K562 (cell line): Measurements from ENCODE around the gene PRSS23. TPM values are rescaled to one million over a fixed set of nuclear protein-coding genes. Genes with fewer than 3 reads are reported as not detected.

Source experiments
- ATAC-seq: fragments of 200-7000 bp; cut with Tn5 transposase; 3 replicates; pipeline ENCODE4 v1.9.1; 2020; ENCODE audit warnings: moderate library complexity
- BruUV-seq: library from RNA; stranded (reverse); fragments of 400-500 nt; replicated peaks from 2 replicates; lab custom pipeline; 2021; lab: Mats Ljungman, UMichigan
- CTCF ChIA-PET: fragments of 300-600 bp; formaldehyde crosslinking; extraction: SDS; loops from one replicate; lab custom pipeline; 2021; ENCODE audit warnings: low intra/inter-chr PET ratio; lab: Yijun Ruan, JAX
- POLR2A ChIA-PET: fragments of 300-600, 350-650 bp; sonication (Branson Sonifier 250); formaldehyde crosslinking; extraction: SDS; loops from one replicate; lab custom pipeline; 2021; ENCODE audit warnings: antibody characterized with exemption, inconsistent platforms; lab: Yijun Ruan, JAX
- DNase-seq, 4 experiments: peaks; one replicate each; pipeline versions ENCODE4 v3.0.0 to v3.0.0-alpha.2; 2011 to 2018; ENCODE audit warnings: low spot score in 3 of 4, mixed read lengths in 3 of 4; ENCODE audit errors: extremely low read depth in 1 of 4
- FAIRE-seq: peaks from 2 replicates; lab custom pipeline; 2011; peaks lifted over from hg19 to GRCh38; lab: Jason Lieb, UNC
- H2AFZ ChIP-seq: 2 replicates; pipeline ENCODE4 v1.6.0; 2011; ENCODE audit warnings: low read depth, low read length, control low read depth, inconsistent platforms
- H3K27ac ChIP-seq: fragments of 200-600 bp; 3 replicates; pipeline ENCODE4 v1.8.0; 2011; ENCODE audit warnings: low read depth, mild to moderate bottlenecking, control low read depth, inconsistent platforms, low read length, moderate library complexity, mixed read lengths; ENCODE audit errors: extremely low read depth
- H3K27me3 ChIP-seq, 2 experiments: fragments of 300-600 bp in 1 of 2; 2 replicates in 1 of 2; 3 replicates in 1 of 2; pipeline versions ENCODE4 v1.6.0 to v1.8.0; 2011; ENCODE audit warnings: inconsistent platforms in 2 of 2, low read length in 2 of 2, mild to moderate bottlenecking in 1 of 2, mixed read lengths in 1 of 2, moderate library complexity in 1 of 2; ENCODE audit not compliant: control insufficient read depth in 2 of 2, insufficient read depth in 2 of 2
- H3K36me3 ChIP-seq: fragments of 300-600 bp; 3 replicates; pipeline ENCODE4 v1.8.0; 2011; ENCODE audit warnings: mild to moderate bottlenecking, low read length, inconsistent platforms; ENCODE audit not compliant: control insufficient read depth, insufficient read depth
- H3K4me1 ChIP-seq, 2 experiments: fragments of 200-600 bp in 1 of 2; replicated peaks in 1 of 2; 2 replicates in 1 of 2; 3 replicates in 1 of 2; pipeline versions ENCODE4 v1.5.1 to v1.8.0; 2011; ENCODE audit warnings: inconsistent platforms in 2 of 2, low read length in 2 of 2, mild to moderate bottlenecking in 1 of 2, mixed read lengths in 1 of 2, moderate library complexity in 1 of 2; ENCODE audit not compliant: control insufficient read depth in 2 of 2, insufficient read depth in 2 of 2
- H3K4me2 ChIP-seq: 2 replicates; pipeline ENCODE4 v1.6.1; 2011; ENCODE audit warnings: low read length, control low read depth, inconsistent platforms, mixed read lengths; ENCODE audit not compliant: insufficient read depth
- H3K4me3 ChIP-seq: fragments of 200-600 bp; sonication (generic), shearing (Covaris generic); 2 replicates; pipeline ENCODE4 v1.5.1; 2016; ENCODE audit warnings: control low read depth, inconsistent platforms
- H3K79me2 ChIP-seq: fragments of 200-600 bp; 3 replicates; pipeline ENCODE4 v1.8.0; 2011; ENCODE audit warnings: low read length, inconsistent platforms; ENCODE audit not compliant: control insufficient read depth, insufficient read depth
- H3K9ac ChIP-seq, 2 experiments: 2 replicates each; pipeline versions ENCODE4 v1.6.0 to v1.6.1; 2011; ENCODE audit warnings: low read depth in 2 of 2, low read length in 2 of 2, control low read depth in 1 of 2, inconsistent platforms in 1 of 2, mild to moderate bottlenecking in 1 of 2, mixed read lengths in 1 of 2; ENCODE audit not compliant: insufficient read depth in 1 of 2
- H3K9me1 ChIP-seq: one replicate; pipeline ENCODE4 v1.6.0; 2011; ENCODE audit warnings: inconsistent platforms, mild to moderate bottlenecking, low read length, moderate library complexity; ENCODE audit not compliant: control insufficient read depth, insufficient read depth
- H3K9me3 ChIP-seq: replicated peaks from 2 replicates; pipeline ENCODE4 v1.5.1; 2011; ENCODE audit warnings: low read depth, low read length, inconsistent platforms; ENCODE audit not compliant: control insufficient read depth, insufficient read depth
- H4K20me1 ChIP-seq: replicated peaks from 2 replicates; pipeline ENCODE4 v1.6.1; 2011; ENCODE audit warnings: low read length, inconsistent platforms, mixed read lengths; ENCODE audit not compliant: control insufficient read depth, insufficient read depth
- ARID1B ChIP-seq: fragments of 450-650 bp; IDR thresholded peaks from 2 replicates; pipeline ENCODE4 v1.6.1; 2016; ENCODE audit warnings: antibody characterized with exemption, mild to moderate bottlenecking, inconsistent platforms
- ASH1L ChIP-seq: fragments of 450-650 bp; IDR thresholded peaks from 2 replicates; pipeline ENCODE4 v1.6.1; 2018; ENCODE audit warnings: borderline replicate concordance, mild to moderate bottlenecking, low read depth; ENCODE audit not compliant: partially characterized antibody
- FOXJ3 ChIP-seq: sonication (generic); formaldehyde crosslinking; IDR thresholded peaks from 2 replicates; pipeline ENCODE4 v1.4.0; 2020; ENCODE audit warnings: mild to moderate bottlenecking, missing genetic modification reagents
- GATAD2A ChIP-seq: fragments of 450-650 bp; IDR thresholded peaks from 2 replicates; pipeline ENCODE4 v1.6.1; 2017
- GTF2A2 ChIP-seq: IDR thresholded peaks from 2 replicates; pipeline ENCODE4 v1.6.1; 2016; ENCODE audit warnings: mild to moderate bottlenecking, missing genetic modification characterization, missing compliant biosample characterization
- HDAC2 ChIP-seq: fragments of 450-650 bp; IDR thresholded peaks from 2 replicates; pipeline ENCODE4 v1.6.1; 2016; ENCODE audit warnings: mild to moderate bottlenecking
- KDM1A ChIP-seq, 2 experiments: fragments of 450-650 bp; IDR thresholded peaks; 2 replicates each; pipeline ENCODE4 v1.6.1; 2016; ENCODE audit warnings: mild to moderate bottlenecking in 2 of 2
- KLF1 ChIP-seq: fragments of 450-650 bp; IDR thresholded peaks from 2 replicates; pipeline ENCODE4 v1.6.1; 2016; ENCODE audit warnings: missing genetic modification characterization, missing compliant biosample characterization
- PRMT5 ChIP-seq: sonication (generic); formaldehyde crosslinking; IDR thresholded peaks from 2 replicates; pipeline ENCODE4 v1.5.0; 2020; ENCODE audit warnings: missing genetic modification reagents
- SLC30A9 ChIP-seq: fragments of 250-450 bp; sonication (Bioruptor Pico); IDR thresholded peaks from 2 replicates; pipeline ENCODE4 v1.8.0; 2022; ENCODE audit warnings: mild to moderate bottlenecking, moderate library complexity
- ZNF140 ChIP-seq: fragments of 250-450 bp; sonication (Bioruptor Pico); IDR thresholded peaks from 2 replicates; pipeline ENCODE4 v1.8.0; 2021; ENCODE audit warnings: moderate library complexity, mild to moderate bottlenecking, inconsistent platforms
- WGBS: fragments of 100-300 bp; shearing (Covaris generic); methylation state at CpG from one replicate; pipeline ENCODE4 v1.1.6; 2016; ENCODE audit warnings: low coverage, mixed read lengths; ENCODE audit not compliant: insufficient coverage; ENCODE audit errors: missing lambda C conversion rate; 5-methylcytosine and 5-hydroxymethylcytosine counted together
- in situ Hi-C: fragments of 300-500 bp; cut with MboI; formaldehyde crosslinking; loops from 4 replicates; pipeline ENCODE4 v1.15.0; 2018; ENCODE audit warnings: inconsistent platforms, mixed read lengths
- intact Hi-C: fragments of 100-400 bp; cut with micrococcal nuclease; formaldehyde crosslinking; loops from 2 replicates; pipeline ENCODE4 v1.14.2; 2022
- polyA plus RNA-seq, 8 experiments: library from polyadenylated mRNA; depleted of rRNA in 4 of 8; stranded (reverse) in 5 of 8; unstranded in 3 of 8; fragments of >200 nt; fragmentation: Nextera tagmentation in 2 of 8; fragmentation: Illumina TruSeq in 1 of 8; extraction: Ambion mirVana in 2 of 8; extraction: Trizol in 1 of 8; gene quantifications; 2 replicates each; pipeline versions ENCODE4 v1.2.1 to v1.2.3, GENCODE V29; 2011 to 2014; ENCODE audit warnings: inconsistent platforms in 1 of 8, missing spikeins in 1 of 8
- total RNA-seq, 7 experiments: library from RNA; depleted of rRNA in 6 of 7; stranded (reverse); fragments of >200 nt in 6 of 7; fragmentation: Illumina TruSeq in 2 of 7; extraction: Trizol in 2 of 7; gene quantifications; 2 replicates each; pipeline versions ENCODE4 v1.2.1 to v1.2.3, GENCODE V29; 2011 to 2021; ENCODE audit warnings: low replicate concordance in 1 of 7
- TF ChIP-seq, protein P1 (sequence below): fragments of 450-650 bp; IDR thresholded peaks from 2 replicates; pipeline ENCODE4 v1.6.1; 2018; ENCODE audit not compliant: partially characterized antibody
- TF ChIP-seq, protein P2 (sequence below): conservative IDR thresholded peaks from 2 replicates; pipeline ENCODE4 v1.6.1; 2011; ENCODE audit warnings: low read depth, mild to moderate bottlenecking, low read length; ENCODE audit not compliant: control insufficient read depth

The PRSS23 gene
- total and polyA plus RNA-seq, 9 of the 15 experiments (the other 6 are each of a cell fraction or from before 2014, with no cell fraction given), result 0.04 to 0.51 (median 0.11) TPM; not detected in 2

DNA sequence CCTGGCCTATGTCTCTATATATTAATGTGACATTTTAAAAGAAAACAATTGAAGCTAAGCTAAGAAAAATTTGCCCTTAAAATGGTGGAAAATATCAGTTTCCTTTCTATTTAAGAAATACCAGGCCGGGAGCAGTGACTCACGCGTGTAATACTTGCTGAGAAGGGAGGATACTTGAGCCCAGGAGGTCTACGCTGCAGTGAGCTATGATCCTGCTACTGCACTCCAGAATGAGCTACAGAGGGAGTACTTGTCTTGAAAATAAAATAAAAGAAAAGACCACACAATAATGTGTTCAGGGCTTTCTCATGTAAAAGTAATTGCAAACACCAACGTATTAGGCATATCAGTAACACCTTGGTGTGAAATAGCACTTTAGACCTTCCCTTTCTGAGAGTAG is 1.4 kb upstream of the PRSS23 start:
- Histone ChIP-seq H3K9me1 (no peaks in the 10 kb centered on the region), H3K4me2 (no peak overlapping the region), H3K4me1 (peaks cover 0 to 13% of the 10 kb centered on the region in 2 experiments; a peak in 2 of 5 replicates), H2AFZ (no peak overlapping the region), H3K36me3 (no peaks in the 10 kb centered on the region), H4K20me1 (no peaks in the 10 kb centered on the region), H3K27me3 (peaks cover 14 to 27% of the 10 kb centered on the region in 2 experiments), H3K9me3 (no peaks in the 10 kb centered on the region), H3K79me2 (no peaks in the 10 kb centered on the region), H3K4me3 (no peak overlapping the region), H3K27ac (no peak overlapping the region), H3K9ac (no peak overlapping the region)
- DNase-seq (no peak), ATAC-seq (no peak), FAIRE-seq (no peak)
- TF ChIP-seq KDM1A (IDR thresholded peaks at IDR 0.05) (no peak), HDAC2 (no peak), ARID1B (no peak), PRMT5 (CRISPR knock-in tag) (no peak), ASH1L (no peak), ZNF140 (CRISPR knock-in tag) (no peak), SLC30A9 (CRISPR knock-in tag) (no peak), GATAD2A (no peak), KLF1 (tag) (no peak), GTF2A2 (no peak), FOXJ3 (CRISPR knock-in tag) (no peak)
- TF ChIP-seq, protein P1, sequence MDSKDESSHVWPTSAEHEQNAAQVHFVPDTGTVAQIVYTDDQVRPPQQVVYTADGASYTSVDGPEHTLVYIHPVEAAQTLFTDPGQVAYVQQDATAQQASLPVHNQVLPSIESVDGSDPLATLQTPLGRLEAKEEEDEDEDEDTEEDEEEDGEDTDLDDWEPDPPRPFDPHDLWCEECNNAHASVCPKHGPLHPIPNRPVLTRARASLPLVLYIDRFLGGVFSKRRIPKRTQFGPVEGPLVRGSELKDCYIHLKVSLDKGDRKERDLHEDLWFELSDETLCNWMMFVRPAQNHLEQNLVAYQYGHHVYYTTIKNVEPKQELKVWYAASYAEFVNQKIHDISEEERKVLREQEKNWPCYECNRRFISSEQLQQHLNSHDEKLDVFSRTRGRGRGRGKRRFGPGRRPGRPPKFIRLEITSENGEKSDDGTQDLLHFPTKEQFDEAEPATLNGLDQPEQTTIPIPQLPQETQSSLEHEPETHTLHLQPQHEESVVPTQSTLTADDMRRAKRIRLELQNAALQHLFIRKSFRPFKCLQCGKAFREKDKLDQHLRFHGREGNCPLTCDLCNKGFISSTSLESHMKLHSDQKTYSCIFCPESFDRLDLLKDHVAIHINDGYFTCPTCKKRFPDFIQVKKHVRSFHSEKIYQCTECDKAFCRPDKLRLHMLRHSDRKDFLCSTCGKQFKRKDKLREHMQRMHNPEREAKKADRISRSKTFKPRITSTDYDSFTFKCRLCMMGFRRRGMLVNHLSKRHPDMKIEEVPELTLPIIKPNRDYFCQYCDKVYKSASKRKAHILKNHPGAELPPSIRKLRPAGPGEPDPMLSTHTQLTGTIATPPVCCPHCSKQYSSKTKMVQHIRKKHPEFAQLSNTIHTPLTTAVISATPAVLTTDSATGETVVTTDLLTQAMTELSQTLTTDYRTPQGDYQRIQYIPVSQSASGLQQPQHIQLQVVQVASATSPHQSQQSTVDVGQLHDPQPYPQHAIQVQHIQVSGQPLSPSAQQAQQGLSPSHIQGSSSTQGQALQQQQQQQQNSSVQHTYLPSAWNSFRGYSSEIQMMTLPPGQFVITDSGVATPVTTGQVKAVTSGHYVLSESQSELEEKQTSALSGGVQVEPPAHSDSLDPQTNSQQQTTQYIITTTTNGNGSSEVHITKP, result no peak
- TF ChIP-seq, protein P2, sequence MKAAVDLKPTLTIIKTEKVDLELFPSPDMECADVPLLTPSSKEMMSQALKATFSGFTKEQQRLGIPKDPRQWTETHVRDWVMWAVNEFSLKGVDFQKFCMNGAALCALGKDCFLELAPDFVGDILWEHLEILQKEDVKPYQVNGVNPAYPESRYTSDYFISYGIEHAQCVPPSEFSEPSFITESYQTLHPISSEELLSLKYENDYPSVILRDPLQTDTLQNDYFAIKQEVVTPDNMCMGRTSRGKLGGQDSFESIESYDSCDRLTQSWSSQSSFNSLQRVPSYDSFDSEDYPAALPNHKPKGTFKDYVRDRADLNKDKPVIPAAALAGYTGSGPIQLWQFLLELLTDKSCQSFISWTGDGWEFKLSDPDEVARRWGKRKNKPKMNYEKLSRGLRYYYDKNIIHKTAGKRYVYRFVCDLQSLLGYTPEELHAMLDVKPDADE, result no peak
- ChIA-PET CTCF (interaction anchor here (0.6 kb wide), 1 partner anchor 342 kb away, joined by 3 read pairs; no protein-coding TSS in a partner anchor), POLR2A (interaction anchor here (0.5 to 1.2 kb wide), 2 partner anchors 10 to 356 kb away, joined by 3 read pairs; no protein-coding TSS in a partner anchor)
- intact Hi-C loops, result no loop called here
- BruUV-seq, result no TSS peak
- in situ Hi-C loops, result no loop called here
- WGBS, result 16% methylated on average over 5 of the region's 5 CpGs
